Naive B cell (primary cell): ENCODE results near the gene BEGAIN. TPM values are rescaled to one million over a fixed set of nuclear protein-coding genes. Genes with fewer than 3 reads are reported as not detected.

ENCODE experiments used
- polyA plus RNA-seq, 6 donors: library from polyadenylated mRNA; unstranded; fragments of 300-500 nt; fragmentation: Illumina TruSeq; gene quantifications; one replicate each; pipeline ENCODE4 v1.2.3, GENCODE V29; 2021; ENCODE audit warnings: low read depth in 6 of 6

The BEGAIN gene
- polyA plus RNA-seq, 6 donors from 2014 or later, result 0.55 to 1.2 (median 0.92) TPM; not detected in 3

Other genes with a start within 250 kb of the BEGAIN start
- gene WDR25, start 210.9 kb downstream of the BEGAIN start, polyA plus RNA-seq, result 10 to 100 TPM in 1 of 6 donors, 1 to 10 TPM in 5; 4.6 to 10.9 (median 6.5) TPM
- gene DLK1, start 139.5 kb upstream of the BEGAIN start, polyA plus RNA-seq, result not detected
- gene MEG3, start 238.7 kb upstream of the BEGAIN start, polyA plus RNA-seq, result under 1 TPM in 1 of 6 donors, not detected in 5; 0.18 TPM